Activated CD4-positive, alpha-beta memory T cell treated with anti-CD3 and anti-CD28 coated beads for 36 hours (primary cell): ENCODE data around the gene TRIM42. TPM values are rescaled to one million over a fixed set of nuclear protein-coding genes. Genes with fewer than 3 reads are reported as not detected.

Source experiments
- CTCF ChIA-PET: fragments of 350-600 bp; sonication (Branson Sonifier 250); formaldehyde crosslinking; loops from one replicate; lab custom pipeline; 2021; ENCODE audit warnings: antibody characterized with exemption, inconsistent platforms; lab: Charles Lee
- POLR2A ChIA-PET: fragments of 350-600 bp; sonication (Branson Sonifier 250); formaldehyde crosslinking; loops from one replicate; lab custom pipeline; 2021; ENCODE audit warnings: antibody characterized with exemption; lab: Charles Lee
- DNase-seq: peaks from one replicate; pipeline ENCODE4 v3.0.0-alpha.2; 2020
- H3K27ac Mint-ChIP-seq: one replicate; pipeline ENCODE4 v1.8.0; 2021; ENCODE audit warnings: mixed read lengths
- H3K27me3 Mint-ChIP-seq: one replicate; pipeline ENCODE4 v1.8.0; 2021; ENCODE audit warnings: mixed read lengths
- H3K36me3 Mint-ChIP-seq: one replicate; pipeline ENCODE4 v1.8.0; 2021; ENCODE audit warnings: mixed read lengths
- H3K4me1 Mint-ChIP-seq: one replicate; pipeline ENCODE4 v1.8.0; 2021; ENCODE audit warnings: low read depth, mixed read lengths
- H3K4me3 Mint-ChIP-seq: one replicate; pipeline ENCODE4 v1.8.0; 2021; ENCODE audit warnings: mild to moderate bottlenecking, mixed read lengths
- H3K9me3 Mint-ChIP-seq: one replicate; pipeline ENCODE4 v1.8.0; 2021; ENCODE audit warnings: mixed read lengths
- intact Hi-C: fragments of 100-400 bp; cut with micrococcal nuclease; formaldehyde crosslinking; loops from one replicate; pipeline ENCODE4 v1.15.1; 2023
- total RNA-seq, 2 experiments: library from RNA; stranded (reverse); gene quantifications; one replicate each; pipeline ENCODE4 v1.2.3, GENCODE V29; 2021

TRIM42 gene
- not detected for total RNA-seq

DNA sequence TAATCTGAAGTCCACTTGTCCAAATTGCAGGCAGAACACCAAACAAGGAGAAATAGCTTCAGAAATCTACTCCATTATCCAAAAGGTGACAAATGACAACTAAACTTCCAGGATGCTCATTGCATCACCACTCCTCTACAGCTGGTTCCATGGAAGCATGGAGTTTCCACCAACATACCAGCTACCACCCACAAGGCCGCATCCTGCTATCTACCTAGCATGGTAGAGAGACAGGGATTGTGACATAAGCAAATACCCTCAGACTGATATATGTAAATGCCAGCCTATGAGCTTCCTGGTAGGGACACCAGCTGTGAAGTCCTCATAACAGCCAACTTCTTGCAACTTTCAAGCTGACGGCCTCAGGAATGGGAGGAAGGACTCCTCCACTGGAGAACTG lies at the start of gene TRIM42:
Gene TRIM42, plus strand, starts transcription at position 301 of the 400 bp plus-strand sequence. CDS start 166 bp downstream, outside the sequence.
- no peak within 1 kb of the TSS for H3K27ac Mint-ChIP-seq
- peaks cover 3% of the 10 kb centered on the region for H3K9me3 Mint-ChIP-seq
- no peaks in the 10 kb centered on the region for H3K4me1 Mint-ChIP-seq
- H3K36me3 Mint-ChIP-seq: no peaks in the 10 kb centered on the region
- no peak for DNase-seq
- ChIA-PET CTCF (no interaction called here), POLR2A (no interaction called here)
- no peak within 1 kb of the TSS for H3K4me3 Mint-ChIP-seq
- intact Hi-C loops: no loop called here
- no peaks in the 10 kb centered on the region for H3K27me3 Mint-ChIP-seq

- Mint-ChIP-seq H3K4me1 (no peaks in the 10 kb centered on the region), H3K36me3 (no peaks in the 10 kb centered on the region), H3K4me3 (no peak overlapping the region), H3K27me3 (no peaks in the 10 kb centered on the region), H3K27ac (no peak overlapping the region), H3K9me3 (peaks cover 3% of the 10 kb centered on the region)
- POLR2A ChIA-PET: no interaction called here
- CTCF ChIA-PET: no interaction called here
- intact Hi-C loops: no loop called here
- DNase-seq: no peak
Observed at GRCh38 chr3:140628606-140629005, 49.3 kb upstream of the TRIM42 start.

- Mint-ChIP-seq H3K27ac (no peak overlapping the region), H3K36me3 (no peaks in the 10 kb centered on the region), H3K4me1 (no peaks in the 10 kb centered on the region), H3K27me3 (no peaks in the 10 kb centered on the region), H3K4me3 (no peak overlapping the region), H3K9me3 (peaks cover 3% of the 10 kb centered on the region)
- POLR2A ChIA-PET: no interaction called here
- no peak for DNase-seq
- intact Hi-C loops: no loop called here
- CTCF ChIA-PET: no interaction called here
Observed at GRCh38 chr3:140629357-140630137, 48.3 kb upstream of the TRIM42 start.

GRCh38 chr3:140630366-140630765 lies 47.5 kb upstream of the TRIM42 start:
- Mint-ChIP-seq H3K27ac (no peak overlapping the region), H3K36me3 (no peaks in the 10 kb centered on the region), H3K9me3 (peaks cover 3% of the 10 kb centered on the region), H3K4me3 (no peak overlapping the region), H3K4me1 (no peaks in the 10 kb centered on the region), H3K27me3 (no peaks in the 10 kb centered on the region)
- CTCF ChIA-PET: no interaction called here
- POLR2A ChIA-PET: no interaction called here
- no peak for DNase-seq
- intact Hi-C loops: no loop called here

DNA sequence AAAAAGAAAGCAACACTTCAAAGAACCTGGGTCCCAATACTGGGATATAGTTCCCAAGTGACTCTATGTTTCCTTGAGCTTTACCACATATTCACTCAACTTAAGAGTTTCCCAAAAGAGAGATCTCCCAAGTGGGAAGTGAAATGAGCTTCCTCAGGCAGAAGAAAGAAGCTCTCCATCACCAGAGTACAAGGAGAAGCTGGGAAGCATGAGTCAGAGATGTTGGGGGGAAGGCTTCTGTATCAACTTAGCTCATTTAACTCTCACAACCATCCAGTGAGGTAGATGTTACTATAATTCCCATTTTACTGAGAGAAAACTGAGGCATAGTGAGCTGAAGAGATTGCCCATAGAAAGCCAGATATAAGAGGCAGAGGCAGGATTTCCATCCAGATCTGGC lies 47.0 kb upstream of the TRIM42 start:
- Mint-ChIP-seq H3K4me3 (no peak overlapping the region), H3K27ac (no peak overlapping the region), H3K36me3 (no peaks in the 10 kb centered on the region), H3K9me3 (peaks cover 3% of the 10 kb centered on the region), H3K4me1 (no peaks in the 10 kb centered on the region), H3K27me3 (no peaks in the 10 kb centered on the region)
- POLR2A ChIA-PET: no interaction called here
- CTCF ChIA-PET: no interaction called here
- intact Hi-C loops: no loop called here
- DNase-seq: no peak

DNA sequence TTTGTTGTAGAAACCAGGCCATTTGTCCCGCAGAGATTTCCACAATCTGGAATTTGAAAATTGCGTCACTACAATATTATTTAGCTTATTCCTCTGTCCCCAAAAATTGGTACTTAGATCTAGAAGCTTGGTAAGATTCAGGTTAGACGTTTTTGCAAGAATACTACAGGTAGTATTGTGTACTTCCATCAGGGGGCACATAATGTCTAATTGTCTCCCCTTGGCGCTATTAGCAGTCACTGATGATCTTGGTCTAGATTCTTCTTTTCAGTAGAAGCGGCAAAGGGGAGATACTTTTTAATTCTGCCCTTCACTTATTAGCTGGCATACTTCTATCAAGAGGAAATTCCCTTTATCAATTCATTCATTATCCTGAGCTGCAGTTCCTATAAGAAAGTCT lies 42.6 kb upstream of the TRIM42 start:
- intact Hi-C loops: no loop called here
- CTCF ChIA-PET: no interaction called here
- Mint-ChIP-seq H3K9me3 (no peaks in the 10 kb centered on the region), H3K4me1 (no peaks in the 10 kb centered on the region), H3K27ac (no peak overlapping the region), H3K36me3 (no peaks in the 10 kb centered on the region), H3K27me3 (peaks cover 2% of the 10 kb centered on the region), H3K4me3 (no peak overlapping the region)
- no peak for DNase-seq
- POLR2A ChIA-PET: no interaction called here

- Mint-ChIP-seq H3K36me3 (no peaks in the 10 kb centered on the region), H3K9me3 (no peaks in the 10 kb centered on the region), H3K27me3 (peaks cover 2% of the 10 kb centered on the region), H3K4me1 (no peaks in the 10 kb centered on the region), H3K4me3 (no peak overlapping the region), H3K27ac (no peak overlapping the region)
- CTCF ChIA-PET: no interaction called here
- intact Hi-C loops: no loop called here
- DNase-seq: no peak
- POLR2A ChIA-PET: no interaction called here
Observed at GRCh38 chr3:140636406-140637138, 41.3 kb upstream of the TRIM42 start.

- ChIA-PET POLR2A (no interaction called here), CTCF (no interaction called here)
- intact Hi-C loops: no loop called here
- Mint-ChIP-seq H3K4me1 (no peaks in the 10 kb centered on the region), H3K4me3 (no peak overlapping the region), H3K27ac (no peak overlapping the region), H3K27me3 (no peaks in the 10 kb centered on the region), H3K9me3 (no peaks in the 10 kb centered on the region), H3K36me3 (no peaks in the 10 kb centered on the region)
- no peak for DNase-seq
Observed at GRCh38 chr3:140651287-140651686, 26.6 kb upstream of the TRIM42 start.

DNA sequence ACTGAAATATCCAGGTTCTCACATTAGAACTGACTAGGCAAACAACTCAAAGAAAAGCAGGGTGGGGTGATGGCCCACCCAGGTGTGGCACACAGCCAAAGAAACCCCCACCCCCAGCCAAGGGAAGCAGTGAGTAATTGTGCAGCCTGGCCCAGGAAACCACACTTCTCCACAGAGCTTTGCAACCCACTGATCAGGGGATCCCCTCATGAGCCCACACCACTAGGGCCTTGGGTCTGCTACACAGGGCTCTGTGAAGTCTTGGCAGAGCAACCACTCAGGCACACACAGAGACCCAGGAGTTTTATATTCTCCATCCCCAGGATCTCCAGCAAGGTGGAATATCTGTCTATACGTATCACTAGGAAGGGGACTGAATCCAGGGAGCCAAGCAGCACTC lies 22.2 kb upstream of the TRIM42 start:
- Mint-ChIP-seq H3K9me3 (peaks cover 8% of the 10 kb centered on the region), H3K27me3 (no peaks in the 10 kb centered on the region), H3K4me1 (no peaks in the 10 kb centered on the region), H3K36me3 (no peaks in the 10 kb centered on the region), H3K27ac (no peak overlapping the region), H3K4me3 (no peak overlapping the region)
- CTCF ChIA-PET: no interaction called here
- intact Hi-C loops: no loop called here
- POLR2A ChIA-PET: no interaction called here
- DNase-seq: no peak

DNA sequence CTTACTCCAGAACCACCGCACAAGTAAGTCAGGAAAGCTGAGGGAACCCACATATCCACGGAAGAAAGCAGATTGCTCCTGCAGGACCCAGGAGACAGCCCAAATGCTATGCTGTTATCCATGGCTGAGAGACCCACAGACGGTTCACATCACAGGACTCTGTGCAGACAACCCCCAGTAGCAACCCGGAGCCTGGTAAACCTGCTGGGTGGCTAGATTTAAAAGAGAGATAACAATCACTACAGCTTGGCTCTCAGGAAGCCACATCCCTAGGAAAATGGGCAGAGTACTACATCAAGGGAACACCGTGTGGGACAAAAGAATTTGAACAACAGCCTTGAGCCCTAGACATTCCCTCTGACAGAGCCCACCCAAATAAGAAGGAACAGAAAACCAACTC lies 13.8 kb upstream of the TRIM42 start:
- Mint-ChIP-seq H3K9me3 (peaks cover 20% of the 10 kb centered on the region), H3K4me3 (no peak overlapping the region), H3K36me3 (no peaks in the 10 kb centered on the region), H3K4me1 (no peaks in the 10 kb centered on the region), H3K27me3 (no peaks in the 10 kb centered on the region), H3K27ac (no peak overlapping the region)
- CTCF ChIA-PET: no interaction called here
- POLR2A ChIA-PET: no interaction called here
- DNase-seq: no peak
- intact Hi-C loops: no loop called here

DNA sequence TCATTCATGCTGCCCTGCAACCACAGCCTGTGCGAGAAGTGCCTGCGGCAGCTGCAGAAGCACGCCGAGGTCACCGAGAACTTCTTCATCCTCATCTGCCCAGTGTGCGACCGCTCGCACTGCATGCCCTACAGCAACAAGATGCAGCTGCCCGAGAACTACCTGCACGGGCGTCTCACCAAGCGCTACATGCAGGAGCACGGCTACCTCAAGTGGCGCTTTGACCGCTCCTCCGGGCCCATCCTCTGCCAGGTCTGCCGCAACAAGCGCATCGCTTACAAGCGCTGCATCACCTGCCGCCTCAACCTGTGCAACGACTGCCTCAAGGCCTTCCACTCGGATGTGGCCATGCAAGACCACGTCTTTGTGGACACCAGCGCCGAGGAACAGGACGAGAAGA lies 4.7 kb downstream of the TRIM42 start:
- no peaks in the 10 kb centered on the region for H3K36me3 Mint-ChIP-seq
- no peak overlapping the region for H3K27ac Mint-ChIP-seq
- ChIA-PET POLR2A (no interaction called here), CTCF (no interaction called here)
- DNase-seq: no peak
- no peaks in the 10 kb centered on the region for H3K27me3 Mint-ChIP-seq
- H3K9me3 Mint-ChIP-seq: no peaks in the 10 kb centered on the region
- intact Hi-C loops: no loop called here
- no peak overlapping the region for H3K4me3 Mint-ChIP-seq
- H3K4me1 Mint-ChIP-seq: no peaks in the 10 kb centered on the region

DNA sequence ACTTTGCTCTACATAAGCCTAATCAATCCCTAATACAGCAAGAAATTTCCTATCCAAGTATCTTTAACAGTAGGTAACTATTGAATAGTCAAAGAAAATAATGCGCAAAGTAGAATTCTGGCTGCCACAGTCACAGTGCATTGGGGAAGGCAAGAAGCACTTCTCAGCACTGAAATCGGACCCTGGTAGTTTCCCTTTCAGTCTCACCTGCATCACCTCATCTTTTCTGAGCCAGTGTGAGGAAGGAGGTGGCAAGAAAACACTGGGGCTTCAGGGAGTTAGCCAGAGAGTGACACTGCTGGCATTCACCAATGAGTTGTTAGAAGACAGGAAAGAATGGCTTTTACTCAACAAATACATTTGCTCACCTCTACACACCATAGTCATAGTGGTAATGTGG lies 8.3 kb downstream of the TRIM42 start:
- H3K4me1 Mint-ChIP-seq: no peaks in the 10 kb centered on the region

DNA sequence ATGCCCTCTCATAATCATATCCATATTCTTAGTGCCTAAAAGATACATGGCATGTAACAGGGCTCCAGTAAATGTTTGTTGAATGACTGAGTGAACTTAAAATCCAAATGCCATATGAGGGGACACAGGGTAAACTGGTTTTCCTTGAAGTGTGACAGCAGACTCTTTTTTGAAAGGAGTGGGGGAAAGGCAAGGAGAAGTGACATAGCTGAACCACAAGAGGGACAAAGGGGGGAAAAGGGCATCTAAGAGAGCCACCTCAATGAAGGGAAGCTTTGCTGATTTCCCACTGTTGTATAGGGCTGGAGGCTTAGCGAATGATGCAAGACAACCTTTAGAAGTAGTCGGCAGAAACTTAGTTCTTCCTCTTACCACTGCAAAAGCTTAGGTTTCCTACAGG lies 9.1 kb downstream of the TRIM42 start:
- Mint-ChIP-seq H3K4me1 (no peaks in the 10 kb centered on the region), H3K4me3 (no peak overlapping the region), H3K27me3 (no peaks in the 10 kb centered on the region), H3K9me3 (no peaks in the 10 kb centered on the region), H3K36me3 (no peaks in the 10 kb centered on the region), H3K27ac (no peak overlapping the region)
- POLR2A ChIA-PET: no interaction called here
- DNase-seq: no peak
- intact Hi-C loops: no loop called here
- CTCF ChIA-PET: no interaction called here

More for the DNA sequence above, 8.3 kb downstream of the TRIM42 start:
- ChIA-PET POLR2A (no interaction called here), CTCF (no interaction called here)
- intact Hi-C loops: no loop called here
- H3K27me3 Mint-ChIP-seq: no peaks in the 10 kb centered on the region
- H3K27ac Mint-ChIP-seq: no peak overlapping the region
- H3K36me3 Mint-ChIP-seq: no peaks in the 10 kb centered on the region
- DNase-seq: no peak
- H3K9me3 Mint-ChIP-seq: no peaks in the 10 kb centered on the region
- no peak overlapping the region for H3K4me3 Mint-ChIP-seq
